ENCODE results near the gene ARL5C.

ARL5C gene

GRCh38 chr17:39166437-39167335 is 725 bp upstream of the ARL5C start:
- DNase-seq = no peak

GRCh38 chr17:39165178-39165840 is 652 bp downstream of the ARL5C start:
- no peak for DNase-seq

GRCh38 chr17:39164675-39165143 is 1.3 kb downstream of the ARL5C start:
- DNase-seq = peak; percentile 44

GRCh38 chr17:39161962-39162361 is 4.0 kb downstream of the ARL5C start:
- DNase-seq = no peak

GRCh38 chr17:39158623-39159022 is 7.3 kb downstream of the ARL5C start:
- DNase-seq = no peak

GRCh38 chr17:39156491-39156890 is 9.5 kb downstream of the ARL5C start:
- no peak for DNase-seq

GRCh38 chr17:39155654-39156053 is 10.3 kb downstream of the ARL5C start:
- no peak for DNase-seq

GRCh38 chr17:39153599-39154051 is 12.3 kb downstream of the ARL5C start:
- DNase-seq = peak; percentile 39

- DNase-seq = peak; percentile 29
Observed at GRCh38 chr17:39151943-39152818, 13.8 kb downstream of the ARL5C start.

GRCh38 chr17:39151150-39151942 is 14.6 kb downstream of the ARL5C start, which contains the start of gene PLXDC1:
TSS of gene PLXDC1 (minus strand) at chr17:39151637. CDS start at chr17:39151437, 200 bp downstream.
- DNase-seq = no peak

- no peak for DNase-seq
Observed at GRCh38 chr17:39150795-39151149, 15.2 kb downstream of the ARL5C start.

GRCh38 chr17:39150104-39150634 is 15.8 kb downstream of the ARL5C start:
- no peak for DNase-seq

- DNase-seq = no peak
Observed at GRCh38 chr17:39147221-39148185, 18.5 kb downstream of the ARL5C start.

GRCh38 chr17:39146273-39146672 is 19.7 kb downstream of the ARL5C start:
- no peak for DNase-seq

GRCh38 chr17:39145143-39145542 is 20.8 kb downstream of the ARL5C start:
- DNase-seq = no peak

GRCh38 chr17:39144416-39144840 is 21.5 kb downstream of the ARL5C start:
- peak; percentile 71 for DNase-seq

GRCh38 chr17:39143552-39144093 is 22.3 kb downstream of the ARL5C start:
- no peak for DNase-seq

GRCh38 chr17:39141915-39142664 is 23.9 kb downstream of the ARL5C start:
- DNase-seq = no peak

- DNase-seq = no peak
Observed at GRCh38 chr17:39141294-39141693, 24.7 kb downstream of the ARL5C start.
